ENCODE results near the gene DCAF17.

- TF ChIP-seq, protein P1, sequence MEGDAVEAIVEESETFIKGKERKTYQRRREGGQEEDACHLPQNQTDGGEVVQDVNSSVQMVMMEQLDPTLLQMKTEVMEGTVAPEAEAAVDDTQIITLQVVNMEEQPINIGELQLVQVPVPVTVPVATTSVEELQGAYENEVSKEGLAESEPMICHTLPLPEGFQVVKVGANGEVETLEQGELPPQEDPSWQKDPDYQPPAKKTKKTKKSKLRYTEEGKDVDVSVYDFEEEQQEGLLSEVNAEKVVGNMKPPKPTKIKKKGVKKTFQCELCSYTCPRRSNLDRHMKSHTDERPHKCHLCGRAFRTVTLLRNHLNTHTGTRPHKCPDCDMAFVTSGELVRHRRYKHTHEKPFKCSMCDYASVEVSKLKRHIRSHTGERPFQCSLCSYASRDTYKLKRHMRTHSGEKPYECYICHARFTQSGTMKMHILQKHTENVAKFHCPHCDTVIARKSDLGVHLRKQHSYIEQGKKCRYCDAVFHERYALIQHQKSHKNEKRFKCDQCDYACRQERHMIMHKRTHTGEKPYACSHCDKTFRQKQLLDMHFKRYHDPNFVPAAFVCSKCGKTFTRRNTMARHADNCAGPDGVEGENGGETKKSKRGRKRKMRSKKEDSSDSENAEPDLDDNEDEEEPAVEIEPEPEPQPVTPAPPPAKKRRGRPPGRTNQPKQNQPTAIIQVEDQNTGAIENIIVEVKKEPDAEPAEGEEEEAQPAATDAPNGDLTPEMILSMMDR (conservative IDR thresholded peaks at IDR 0.05; ENCODE audit: low read depth, low read length) = no peak
- no peak for TF ChIP-seq EZH2 (IDR thresholded peaks at IDR 0.05; ENCODE audit: low read length, unreplicated experiment)
These were observed 45.3 kb downstream of the DCAF17 start for GRCh38 chr2:171479154-171479814.

Measured in PC-3 (cell line).